Measurements from ENCODE around the gene HNRNPDL. TPM values are rescaled to one million over a fixed set of nuclear protein-coding genes. Genes with fewer than 3 reads are reported as not detected.

Gene HNRNPDL
- total RNA-seq, 4 donors from 2014 or later = 93.6 to 124 (median 107) TPM

DNA sequence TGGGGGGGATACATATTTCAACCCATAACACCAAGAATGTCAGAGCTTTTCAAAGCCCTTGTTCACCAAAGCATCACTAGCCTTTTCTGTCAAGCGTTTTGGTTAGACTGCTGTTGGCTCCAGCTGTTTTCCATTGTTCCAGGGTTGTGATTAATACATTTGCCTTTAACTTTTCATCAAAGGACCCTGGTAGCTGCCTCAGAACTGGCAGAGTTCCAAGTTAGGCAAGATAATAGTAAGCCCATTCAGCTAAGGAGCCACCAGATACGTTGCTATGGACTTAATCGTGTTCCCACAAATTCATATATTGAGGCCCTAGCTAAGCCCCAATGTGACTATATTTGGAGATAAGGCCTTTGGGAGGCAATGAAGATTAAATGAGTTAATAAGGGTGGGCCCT, 37.2 kb upstream of the HNRNPDL start:
- no peak overlapping the region for H3K4me3 ChIP-seq (ENCODE audit: low read depth, poor library complexity, severe bottlenecking)
- TF ChIP-seq POLR2A (IDR thresholded peaks at IDR 0.05) = no peak
- TF ChIP-seq, protein P1, sequence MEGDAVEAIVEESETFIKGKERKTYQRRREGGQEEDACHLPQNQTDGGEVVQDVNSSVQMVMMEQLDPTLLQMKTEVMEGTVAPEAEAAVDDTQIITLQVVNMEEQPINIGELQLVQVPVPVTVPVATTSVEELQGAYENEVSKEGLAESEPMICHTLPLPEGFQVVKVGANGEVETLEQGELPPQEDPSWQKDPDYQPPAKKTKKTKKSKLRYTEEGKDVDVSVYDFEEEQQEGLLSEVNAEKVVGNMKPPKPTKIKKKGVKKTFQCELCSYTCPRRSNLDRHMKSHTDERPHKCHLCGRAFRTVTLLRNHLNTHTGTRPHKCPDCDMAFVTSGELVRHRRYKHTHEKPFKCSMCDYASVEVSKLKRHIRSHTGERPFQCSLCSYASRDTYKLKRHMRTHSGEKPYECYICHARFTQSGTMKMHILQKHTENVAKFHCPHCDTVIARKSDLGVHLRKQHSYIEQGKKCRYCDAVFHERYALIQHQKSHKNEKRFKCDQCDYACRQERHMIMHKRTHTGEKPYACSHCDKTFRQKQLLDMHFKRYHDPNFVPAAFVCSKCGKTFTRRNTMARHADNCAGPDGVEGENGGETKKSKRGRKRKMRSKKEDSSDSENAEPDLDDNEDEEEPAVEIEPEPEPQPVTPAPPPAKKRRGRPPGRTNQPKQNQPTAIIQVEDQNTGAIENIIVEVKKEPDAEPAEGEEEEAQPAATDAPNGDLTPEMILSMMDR (IDR thresholded peaks at IDR 0.05) = no peak
- DNase-seq (ENCODE audit: low spot score in 2 of 2) = no peak
- intact Hi-C loops (cut with DNase I; ENCODE audit: low total_unique reads) = loop anchor here (10.0 kb wide), 1 partner anchor 267 kb away; no protein-coding TSS in a partner anchor
- WGBS, 2 donors = 43 to 55% methylated on average over 3 of the region's 3 CpGs

DNA sequence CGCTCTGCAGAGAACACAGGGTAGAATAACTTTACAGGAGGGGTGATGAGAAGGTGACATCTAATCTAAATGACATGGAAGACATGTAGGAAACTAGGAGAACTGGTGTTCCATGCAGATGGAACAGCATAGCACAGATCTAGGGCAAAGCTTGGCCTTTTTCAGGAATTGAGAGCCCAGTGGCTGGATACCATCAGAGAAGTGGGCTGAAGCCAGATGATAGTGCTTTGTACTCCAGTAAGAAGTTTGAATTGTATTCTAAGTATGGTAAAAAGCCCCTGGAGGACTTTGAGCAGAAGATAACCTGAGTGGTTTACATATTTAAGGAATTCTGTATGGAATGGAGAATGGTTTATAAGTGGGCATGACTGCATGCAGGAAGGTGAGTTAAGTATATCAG, 33.0 kb upstream of the HNRNPDL start:
- H3K4me3 ChIP-seq (ENCODE audit: low read depth, poor library complexity, severe bottlenecking) = no peak overlapping the region
- 98 to 100% methylated on average over 1 of the region's 1 CpG for WGBS, 2 donors
- intact Hi-C loops (cut with DNase I; ENCODE audit: low total_unique reads) = loop anchor here (10.0 kb wide), 1 partner anchor 272 kb away; no protein-coding TSS in a partner anchor
- TF ChIP-seq, protein P1 (IDR thresholded peaks at IDR 0.05) = no peak
- TF ChIP-seq POLR2A (IDR thresholded peaks at IDR 0.05) = no peak
- DNase-seq (ENCODE audit: low spot score in 2 of 2) = no peak

DNA sequence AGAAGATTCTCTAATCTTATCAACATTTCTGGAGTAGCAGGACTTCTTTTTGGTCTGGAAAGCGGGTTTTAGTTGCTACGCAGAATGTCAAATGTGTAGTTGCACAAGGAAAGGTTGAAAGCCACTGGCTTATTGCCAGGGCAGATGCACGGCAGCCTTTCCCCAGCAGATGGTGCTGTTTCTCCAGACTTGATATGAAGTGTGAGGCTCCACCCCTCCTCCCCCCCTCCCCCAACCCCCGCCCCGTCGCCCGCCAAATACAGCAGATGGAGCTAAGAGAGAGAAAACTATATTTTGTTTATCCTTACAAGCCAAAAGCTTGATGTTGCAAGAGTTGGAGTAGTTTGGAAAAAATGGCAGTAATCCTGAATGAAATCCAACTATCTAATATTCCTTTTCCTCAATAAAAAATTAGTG, 32.2 kb upstream of the HNRNPDL start:
- no peak for TF ChIP-seq POLR2A (IDR thresholded peaks at IDR 0.05)
- TF ChIP-seq, protein P1 (IDR thresholded peaks at IDR 0.05) = no peak
- intact Hi-C loops (cut with DNase I; ENCODE audit: low total_unique reads) = loop anchor here (10.0 kb wide), 1 partner anchor 272 kb away; no protein-coding TSS in a partner anchor
- no peak overlapping the region for H3K4me3 ChIP-seq (ENCODE audit: low read depth, poor library complexity, severe bottlenecking)
- DNase-seq (ENCODE audit: low spot score in 2 of 2) = peak; percentile 94 to 97
- 6 to 7% methylated on average over 7 of the region's 7 CpGs for WGBS, 2 donors

DNA sequence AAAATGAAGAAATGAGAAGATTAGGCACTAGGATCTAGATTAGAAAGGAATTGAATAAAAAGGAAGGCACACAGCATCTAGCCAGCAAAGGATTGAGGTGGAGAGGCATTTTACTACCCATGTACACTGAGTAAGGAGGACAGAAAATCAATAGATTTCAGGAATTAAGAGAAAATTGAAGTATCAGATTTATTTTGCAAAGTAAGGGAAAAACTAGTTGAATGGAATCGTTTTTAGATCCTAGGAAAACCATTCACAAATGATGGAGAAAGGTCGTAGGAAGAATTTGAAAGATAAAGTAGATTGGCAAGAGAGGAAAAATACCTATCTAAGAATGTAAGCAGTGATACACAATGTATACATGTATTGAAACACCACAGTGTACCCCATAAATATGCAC, 31.4 kb upstream of the HNRNPDL start:
- no peak overlapping the region for H3K4me3 ChIP-seq (ENCODE audit: low read depth, poor library complexity, severe bottlenecking)
- intact Hi-C loops (cut with DNase I; ENCODE audit: low total_unique reads) = loop anchor here (10.0 kb wide), 1 partner anchor 273 kb away; no protein-coding TSS in a partner anchor
- TF ChIP-seq, protein P1 (IDR thresholded peaks at IDR 0.05) = no peak
- TF ChIP-seq POLR2A (IDR thresholded peaks at IDR 0.05) = no peak
- no peak for DNase-seq (ENCODE audit: low spot score in 2 of 2)
- WGBS, 2 donors = 80 to 82% methylated on average over 2 of the region's 2 CpGs

DNA sequence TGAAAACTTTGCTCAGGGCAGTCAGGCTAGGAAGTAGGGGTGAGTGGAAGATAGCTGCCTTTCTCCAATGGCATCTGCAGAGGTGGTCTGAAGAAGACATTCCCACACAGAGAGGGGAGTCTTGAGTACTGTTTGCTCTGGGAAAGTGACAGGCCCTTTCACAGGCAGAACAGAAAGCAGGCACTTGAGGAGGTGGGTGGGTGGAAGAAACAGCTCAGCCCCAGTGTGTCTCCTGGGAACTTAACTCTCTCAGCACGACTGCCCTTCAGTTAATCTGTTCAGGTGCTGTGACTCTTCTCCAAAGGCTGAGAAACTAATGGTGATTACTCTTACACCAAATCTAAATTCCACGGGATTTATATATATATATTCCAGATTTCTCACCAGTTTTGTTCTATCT, 28.5 kb upstream of the HNRNPDL start:
- intact Hi-C loops (cut with DNase I; ENCODE audit: low total_unique reads) = no loop called here
- TF ChIP-seq, protein P1 (IDR thresholded peaks at IDR 0.05) = no peak
- no peak for TF ChIP-seq POLR2A (IDR thresholded peaks at IDR 0.05)
- WGBS, 2 donors = 83 to 85% methylated on average over 2 of the region's 2 CpGs
- DNase-seq (ENCODE audit: low spot score in 2 of 2) = no peak
- no peak overlapping the region for H3K4me3 ChIP-seq (ENCODE audit: low read depth, poor library complexity, severe bottlenecking)

DNA sequence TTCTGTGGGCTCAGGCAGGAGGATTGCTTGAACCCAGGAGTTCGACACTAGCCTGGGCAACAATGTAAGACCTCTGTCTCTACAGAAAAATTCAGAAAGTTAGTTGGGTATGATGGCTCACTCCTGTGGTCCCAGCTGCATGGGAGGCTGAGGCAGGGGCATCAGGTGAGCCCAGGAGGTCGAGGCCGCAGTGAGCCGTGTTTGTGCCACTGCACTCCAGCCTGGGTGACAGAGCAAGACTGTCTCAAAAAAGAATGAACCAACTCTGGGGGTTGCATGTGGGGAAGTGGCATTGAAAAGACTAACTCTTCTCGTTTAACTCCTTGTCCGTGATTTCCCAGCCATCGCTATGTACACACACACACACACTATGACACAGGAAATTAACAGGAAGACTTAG, 27.0 kb upstream of the HNRNPDL start:
- DNase-seq (ENCODE audit: low spot score in 2 of 2) = no peak
- TF ChIP-seq, protein P1 (IDR thresholded peaks at IDR 0.05) = no peak
- TF ChIP-seq POLR2A (IDR thresholded peaks at IDR 0.05) = no peak
- no peak overlapping the region for H3K4me3 ChIP-seq (ENCODE audit: low read depth, poor library complexity, severe bottlenecking)
- 89% methylated on average over 7 of the region's 7 CpGs for WGBS, 2 donors
- intact Hi-C loops (cut with DNase I; ENCODE audit: low total_unique reads) = no loop called here

All from lower leg skin (tissue), 4 donors.